AG04450 (cell line): ENCODE data around the gene OGFOD2. TPM values are rescaled to one million over a fixed set of nuclear protein-coding genes. Genes with fewer than 3 reads are reported as not detected.

Experiments used
- CTCF ChIA-PET: fragments of 300-600, 350-600 bp; formaldehyde crosslinking; extraction: SDS; loops from one replicate; lab custom pipeline; 2022; ENCODE audit warnings: antibody characterized with exemption, inconsistent platforms; lab: Charles Lee
- POLR2A ChIA-PET: fragments of 350-600 bp; formaldehyde crosslinking; extraction: SDS; loops from one replicate; lab custom pipeline; 2021; ENCODE audit warnings: antibody characterized with exemption, inconsistent platforms; lab: Yijun Ruan, JAX
- DNase-seq: peaks from one replicate; pipeline ENCODE4 v3.0.0-alpha.2; 2011; ENCODE audit warnings: low read depth, low spot score
- H3K27ac ChIP-seq: one replicate; pipeline ENCODE4 v1.5.1; 2012; ENCODE audit warnings: low read depth, low read length, control low read depth
- H3K27me3 ChIP-seq: one replicate; pipeline ENCODE4 v1.6.0; 2012; ENCODE audit warnings: low read length; ENCODE audit not compliant: control insufficient read depth, insufficient read depth
- H3K4me3 ChIP-seq: 2 replicates; pipeline ENCODE4 v1.5.1; 2011; ENCODE audit warnings: mild to moderate bottlenecking, low read depth, low read length, control low read depth
- H3K9me3 ChIP-seq: 2 replicates; pipeline ENCODE4 v1.5.1; 2012; ENCODE audit warnings: low read length; ENCODE audit not compliant: control insufficient read depth, insufficient read depth
- CTCF ChIP-seq: IDR thresholded peaks from 2 replicates; pipeline ENCODE4 v1.5.1; 2011; ENCODE audit warnings: low read depth, low read length, control low read depth, inconsistent platforms
- polyA plus RNA-seq: library from polyadenylated mRNA; depleted of rRNA; stranded (reverse); fragments of >200 nt; gene quantifications from 2 replicates; pipeline ENCODE4 v1.2.3, GENCODE V29; 2011

OGFOD2 gene
- polyA plus RNA-seq, 1 experiment, result 6.1 TPM

DNA sequence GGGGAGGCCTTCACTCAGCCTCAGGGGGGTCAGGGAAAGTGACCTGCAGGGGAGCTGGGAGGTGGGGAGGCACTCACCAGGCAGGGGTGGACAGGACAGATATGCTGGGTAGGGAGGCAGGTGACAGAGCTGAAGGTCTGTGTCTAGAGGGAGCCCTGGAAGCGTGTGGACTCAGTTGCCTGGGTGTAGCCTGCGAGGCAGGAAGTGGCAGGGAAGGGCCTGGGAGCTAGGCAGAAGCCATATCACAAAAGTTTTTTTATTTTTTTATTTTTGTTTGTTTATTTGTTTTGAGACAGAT is 44.7 kb downstream of the OGFOD2 start:
- H3K27me3 ChIP-seq, result no peaks in the 10 kb centered on the region
- no peak overlapping the region for H3K27ac ChIP-seq
- TF ChIP-seq CTCF, result no peak
- POLR2A ChIA-PET, result interaction anchor here (1.2 kb wide), 1 partner anchor 213 kb away, joined by 3 read pairs; no protein-coding TSS in a partner anchor
- H3K4me3 ChIP-seq, result no peak overlapping the region
- CTCF ChIA-PET, result interaction anchor here (2.1 kb wide), 1 partner anchor 23 kb away, joined by 5 read pairs; no protein-coding TSS in a partner anchor
- DNase-seq, result no peak
- H3K9me3 ChIP-seq, result no peaks in the 10 kb centered on the region

- Histone ChIP-seq H3K27me3 (no peaks in the 10 kb centered on the region), H3K4me3 (no peak overlapping the region), H3K9me3 (no peaks in the 10 kb centered on the region), H3K27ac (no peak overlapping the region)
- ChIA-PET CTCF (no interaction called here), POLR2A (interaction anchor here (1.5 kb wide), 1 partner anchor 211 kb away, joined by 5 read pairs; the partner anchor contains the start of genes MPHOSPH9 and MTRFR)
- no peak for TF ChIP-seq CTCF
- no peak for DNase-seq
Measured at GRCh38 chr12:123021688-123022604, 46.9 kb downstream of the OGFOD2 start.

GRCh38 chr12:123022846-123023245 is 47.8 kb downstream of the OGFOD2 start:
- no peaks in the 10 kb centered on the region for H3K27me3 ChIP-seq
- no peaks in the 10 kb centered on the region for H3K9me3 ChIP-seq
- DNase-seq, result no peak
- CTCF ChIA-PET, result no interaction called here
- no peak overlapping the region for H3K4me3 ChIP-seq
- POLR2A ChIA-PET, result interaction anchor here (1.5 kb wide), 1 partner anchor 210 kb away, joined by 5 read pairs; the partner anchor contains the start of genes MPHOSPH9 and MTRFR
- TF ChIP-seq CTCF, result no peak
- no peak overlapping the region for H3K27ac ChIP-seq

DNA sequence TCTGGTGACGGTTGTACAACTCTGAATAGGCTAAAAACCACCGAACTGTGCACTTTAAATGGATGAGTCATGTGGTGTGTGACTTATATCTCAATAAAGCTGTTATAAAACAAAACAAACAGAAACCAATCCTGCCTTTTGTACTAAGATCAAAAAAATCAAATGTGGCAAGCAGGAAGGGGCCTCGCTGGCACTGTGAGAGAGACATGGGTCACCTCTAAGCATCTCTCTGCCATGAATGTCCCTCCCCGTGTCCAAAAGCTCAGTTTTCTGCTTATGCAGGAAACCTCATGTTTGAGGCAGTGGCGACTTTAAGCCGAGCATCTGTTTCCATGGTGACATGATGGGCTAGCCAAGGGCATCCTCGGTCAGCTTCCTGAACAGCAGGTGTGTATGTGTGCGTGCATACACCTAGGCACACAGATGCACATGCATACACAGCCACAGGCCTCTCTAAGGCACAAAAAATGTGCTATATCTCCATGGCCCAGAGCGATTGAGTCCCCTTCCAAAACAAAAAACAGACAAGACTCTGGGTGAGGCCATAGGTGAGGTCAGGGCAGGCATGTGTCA is 49.9 kb downstream of the OGFOD2 start:
- Histone ChIP-seq H3K27me3 (no peaks in the 10 kb centered on the region), H3K4me3 (no peak overlapping the region), H3K9me3 (no peaks in the 10 kb centered on the region), H3K27ac (no peak overlapping the region)
- POLR2A ChIA-PET, result interaction anchor here (0.7 kb wide), 1 partner anchor 17 kb away, joined by 7 read pairs; no protein-coding TSS in a partner anchor
- DNase-seq, result no peak
- no peak for TF ChIP-seq CTCF
- CTCF ChIA-PET, result interaction anchor here (0.9 to 1.0 kb wide), 2 partner anchors 11 to 17 kb away, joined by 3 read pairs; no protein-coding TSS in a partner anchor
